Transverse colon (tissue), 4 donors: ENCODE measurements around the gene NCR2. TPM values are rescaled to one million over a fixed set of nuclear protein-coding genes. Genes with fewer than 3 reads are reported as not detected.

Experiments
- DNase-seq: peaks from one replicate; pipeline ENCODE4 v3.0.0-alpha.2; 2019
- H3K27ac ChIP-seq, 4 donors: fragments of 200-600 bp; sonication (generic); 2 replicates each; pipeline ENCODE4 v1.5.1; 2016 to 2018; ENCODE audit warnings: inconsistent platforms in 4 of 4
- H3K27me3 ChIP-seq: fragments of 200-600 bp; sonication (generic); 2 replicates; pipeline ENCODE4 v1.5.1; 2017; ENCODE audit warnings: inconsistent platforms
- H3K36me3 ChIP-seq, 4 donors: fragments of 200-600 bp; sonication (generic); 2 replicates each; pipeline ENCODE4 v1.5.1; 2017 to 2019; ENCODE audit warnings: inconsistent platforms in 4 of 4
- H3K4me1 ChIP-seq, 4 donors: fragments of 200-600 bp; sonication (generic); 2 replicates each; pipeline ENCODE4 v1.5.1; 2017 to 2020; ENCODE audit warnings: inconsistent platforms in 4 of 4
- H3K4me3 ChIP-seq, 4 donors: fragments of 200-600 bp; sonication (generic); 1 replicate in 1 of 4; 2 replicates in 3 of 4; pipeline versions ENCODE4 v1.5.1 to v1.6.1; 2017 to 2019; ENCODE audit warnings: inconsistent platforms in 4 of 4
- H3K9me3 ChIP-seq, 2 donors: fragments of 200-600 bp; sonication (generic); 2 replicates each; pipeline ENCODE4 v1.5.1; 2017 to 2019; ENCODE audit warnings: inconsistent platforms in 2 of 2
- EP300 ChIP-seq: sonication (generic); formaldehyde crosslinking; IDR thresholded peaks from one replicate; pipeline ENCODE4 v1.6.1; 2017; ENCODE audit warnings: antibody characterized with exemption, low read depth
- POLR2A ChIP-seq: fragments of 450-650 bp; IDR thresholded peaks from one replicate; pipeline ENCODE4 v1.6.1; 2016; ENCODE audit warnings: antibody characterized with exemption, mild to moderate bottlenecking, moderate library complexity
- POLR2AphosphoS5 ChIP-seq, 3 donors: sonication (generic); formaldehyde crosslinking; IDR thresholded peaks; one replicate each; pipeline ENCODE4 v1.6.1; 2016; ENCODE audit warnings: antibody characterized with exemption in 3 of 3
- WGBS, 2 donors: methylation state at CpG; one replicate each; pipeline ENCODE4 v1.1.5; 2018; ENCODE audit warnings: low coverage in 1 of 2; 5-methylcytosine and 5-hydroxymethylcytosine counted together
- in situ Hi-C, 4 donors: fragments of 200-750 bp; cut with MboI; loops; one replicate each; pipeline versions ENCODE4 v1.15.0 to v1.15.1; 2017; ENCODE audit warnings: low sequenced_read_pairs in 3 of 4, low pct_ligation_motif_present in 1 of 4, low pct_unique_long_range_greater_than_20kb in 1 of 4
- intact Hi-C: fragments of 100-400 bp; cut with DNase I; formaldehyde crosslinking; loops from one replicate; pipeline ENCODE4 v1.15.1; 2023; ENCODE audit warnings: low total_unique reads
- small RNA-seq, 4 donors: library from RNA; depleted of rRNA; stranded (forward); fragments of <200 nt; gene quantifications; one replicate each; pipeline ENCODE3, GENCODE V24; 2016
- total RNA-seq, 4 donors: library from RNA; depleted of rRNA; stranded (reverse); fragments of >200 nt; gene quantifications; one replicate each; pipeline ENCODE4 v1.1.0, GENCODE V29; 2016
- TF ChIP-seq, protein P1 (sequence below), 5 experiments: fragments of 200-600 bp in 3 of 5; fragments of 450-650 bp in 2 of 5; sonication (generic) in 3 of 5; IDR thresholded peaks; 1 replicate in 2 of 5; 2 replicates in 3 of 5; pipeline ENCODE4 v1.5.1; 2016 to 2017; ENCODE audit warnings: antibody characterized with exemption in 5 of 5, inconsistent platforms in 3 of 5, mild to moderate bottlenecking in 2 of 5, moderate library complexity in 1 of 5

The NCR2 gene
- total RNA-seq, 4 donors from 2014 or later = not detected

DNA sequence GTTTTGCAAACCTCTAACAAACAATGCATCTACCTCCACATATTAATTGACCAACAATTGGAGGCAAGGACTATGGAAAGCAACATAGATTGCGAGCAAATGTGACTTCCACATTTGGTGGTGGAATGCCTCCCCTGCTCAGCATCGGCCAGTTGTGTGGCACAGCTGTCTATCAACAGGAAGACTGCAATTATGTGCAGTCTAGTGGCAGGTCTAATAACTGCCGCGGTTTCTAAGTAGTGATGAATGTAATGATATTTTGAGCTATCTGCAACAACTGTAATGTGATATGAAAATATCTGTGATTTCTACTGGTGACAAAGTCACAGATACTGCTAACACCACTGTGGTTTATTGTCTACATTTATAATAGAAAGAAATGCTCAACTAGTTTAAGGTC is 56.8 kb downstream of the NCR2 start:
- intact Hi-C loops = no loop called here
- WGBS, 2 donors = 76 to 83% methylated on average over 4 of the region's 4 CpGs
- in situ Hi-C loops = no loop called here

DNA sequence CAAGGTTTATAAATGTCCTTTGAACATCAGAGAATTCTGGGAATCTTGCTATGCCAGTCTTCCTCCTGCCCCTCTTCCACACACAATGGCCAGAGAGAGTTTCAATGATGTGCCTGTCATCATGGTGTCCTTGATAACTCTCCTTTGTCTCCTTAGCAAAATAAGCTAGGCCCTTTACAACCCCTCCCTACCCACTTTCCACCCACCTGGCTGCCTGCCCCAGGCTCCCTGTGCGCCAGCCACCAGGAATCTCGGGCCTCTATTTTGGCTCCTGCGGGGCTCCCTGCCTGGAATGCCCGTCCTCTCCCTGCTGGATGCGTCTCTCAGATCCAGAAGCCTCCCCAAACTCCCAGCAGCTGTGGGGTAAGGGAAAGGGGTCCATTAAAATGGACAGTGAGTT is 60.9 kb downstream of the NCR2 start:
- in situ Hi-C loops = no loop called here
- Histone ChIP-seq H3K4me1 (no peaks in the 10 kb centered on the region), H3K27ac (no peak overlapping the region), H3K9me3 (peaks cover 10% of the 10 kb centered on the region in 2 donors), H3K27me3 (peaks cover 8% of the 10 kb centered on the region), H3K36me3 (no peaks in the 10 kb centered on the region), H3K4me3 (no peak overlapping the region)
- no peak for DNase-seq
- no peak for TF ChIP-seq POLR2A
- no peak for TF ChIP-seq EP300
- no peak for TF ChIP-seq POLR2AphosphoS5 (IDR thresholded peaks at IDR 0.05)
- TF ChIP-seq, protein P1, sequence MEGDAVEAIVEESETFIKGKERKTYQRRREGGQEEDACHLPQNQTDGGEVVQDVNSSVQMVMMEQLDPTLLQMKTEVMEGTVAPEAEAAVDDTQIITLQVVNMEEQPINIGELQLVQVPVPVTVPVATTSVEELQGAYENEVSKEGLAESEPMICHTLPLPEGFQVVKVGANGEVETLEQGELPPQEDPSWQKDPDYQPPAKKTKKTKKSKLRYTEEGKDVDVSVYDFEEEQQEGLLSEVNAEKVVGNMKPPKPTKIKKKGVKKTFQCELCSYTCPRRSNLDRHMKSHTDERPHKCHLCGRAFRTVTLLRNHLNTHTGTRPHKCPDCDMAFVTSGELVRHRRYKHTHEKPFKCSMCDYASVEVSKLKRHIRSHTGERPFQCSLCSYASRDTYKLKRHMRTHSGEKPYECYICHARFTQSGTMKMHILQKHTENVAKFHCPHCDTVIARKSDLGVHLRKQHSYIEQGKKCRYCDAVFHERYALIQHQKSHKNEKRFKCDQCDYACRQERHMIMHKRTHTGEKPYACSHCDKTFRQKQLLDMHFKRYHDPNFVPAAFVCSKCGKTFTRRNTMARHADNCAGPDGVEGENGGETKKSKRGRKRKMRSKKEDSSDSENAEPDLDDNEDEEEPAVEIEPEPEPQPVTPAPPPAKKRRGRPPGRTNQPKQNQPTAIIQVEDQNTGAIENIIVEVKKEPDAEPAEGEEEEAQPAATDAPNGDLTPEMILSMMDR (IDR thresholded peaks at IDR 0.05) = no peak
- intact Hi-C loops = no loop called here
- 84% methylated on average over 5 of the region's 5 CpGs; no CpG with 5 or more reads in 1 of the 2 donors for WGBS, 2 donors

More for the DNA sequence above, 56.8 kb downstream of the NCR2 start:
- H3K27me3 ChIP-seq = peaks cover 28% of the 10 kb centered on the region
- H3K4me3 ChIP-seq = no peak overlapping the region
- H3K9me3 ChIP-seq = peaks cover 10% of the 10 kb centered on the region in 2 donors
- H3K4me1 ChIP-seq = no peaks in the 10 kb centered on the region
- TF ChIP-seq EP300 (no peak), POLR2AphosphoS5 (IDR thresholded peaks at IDR 0.05) (no peak), POLR2A (no peak)
- TF ChIP-seq, protein P1 (IDR thresholded peaks at IDR 0.05) = no peak
- H3K27ac ChIP-seq = no peak overlapping the region
- H3K36me3 ChIP-seq = no peaks in the 10 kb centered on the region
- no peak for DNase-seq

DNA sequence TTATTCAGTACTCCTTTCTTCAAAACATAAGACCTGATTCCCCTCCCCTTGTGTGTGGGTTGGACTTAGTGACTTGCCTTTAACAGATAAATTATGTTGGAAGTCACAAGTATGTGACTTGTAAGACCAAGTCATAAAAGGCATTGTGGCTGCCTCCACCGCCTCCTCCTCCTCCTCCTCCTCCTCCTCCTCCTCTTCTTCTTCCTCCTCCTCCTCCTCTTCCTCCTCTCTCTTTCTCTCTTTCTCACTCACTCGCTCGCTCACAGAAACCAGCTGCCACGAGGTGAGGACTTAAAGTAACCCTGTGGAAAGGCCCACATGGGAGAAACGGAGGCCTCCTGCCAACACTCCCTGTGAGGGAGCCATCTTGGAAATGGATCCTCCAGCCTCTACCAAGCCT is 64.0 kb downstream of the NCR2 start:
- Histone ChIP-seq H3K4me1 (no peaks in the 10 kb centered on the region), H3K9me3 (peaks cover 2 to 3% of the 10 kb centered on the region in 2 donors), H3K36me3 (no peaks in the 10 kb centered on the region), H3K27ac (no peak overlapping the region), H3K4me3 (no peak overlapping the region), H3K27me3 (peaks cover 6% of the 10 kb centered on the region)
- DNase-seq = no peak
- intact Hi-C loops = no loop called here
- WGBS, 2 donors = 71 to 94% methylated on average over 3 to 5 of the region's 5 CpGs
- TF ChIP-seq, protein P1 (IDR thresholded peaks at IDR 0.05) = no peak
- TF ChIP-seq POLR2AphosphoS5 (IDR thresholded peaks at IDR 0.05) (no peak), EP300 (no peak), POLR2A (no peak)
- in situ Hi-C loops = no loop called here

Small RNAs within 50 kb of the gene (small RNA-seq; reads per million reads assigned to genes)
- gene RNU6-643P = 0 reads per million in 4 donors

Other genes starting within 250 kb of the NCR2 start
- not detected for gene TREML1, start 181.3 kb upstream of the NCR2 start, total RNA-seq
- 1 to 10 TPM in 1 of 4 donors, not detected in 3; 1.5 TPM for gene TREM2, start 172.5 kb upstream of the NCR2 start, total RNA-seq
- gene TREML2, start 134.5 kb upstream of the NCR2 start, total RNA-seq = under 1 TPM in 2 of 4 donors, not detected in 2; 0.14 to 0.64 TPM
- not detected for gene TREML4, start 107.3 kb upstream of the NCR2 start, total RNA-seq
- gene TREM1, start 48.9 kb upstream of the NCR2 start, total RNA-seq = under 1 TPM in 1 of 4 donors, not detected in 3; 0.27 TPM
- gene FOXP4, start 210.8 kb downstream of the NCR2 start, total RNA-seq = 10 to 100 TPM; 13.8 to 45.6 (median 17.2) TPM